BE2C (cell line): ENCODE results near the gene PTPRN2.
"Not testable (repeated sequence)": the region's sequence is repeated elsewhere in the genome, so short reads cannot be mapped to it uniquely, and the experiment has no call there.

Experiments
- DNase-seq: peaks from one replicate; pipeline ENCODE4 v3.0.0-alpha.2; 2020
- H3K27me3 ChIP-seq: fragments of 250-450 bp; sonication (Bioruptor Pico); 2 replicates; pipeline ENCODE4 v1.5.1; 2020; ENCODE audit warnings: mild to moderate bottlenecking
- H3K36me3 ChIP-seq: fragments of 250-450 bp; sonication (Bioruptor Pico); 2 replicates; pipeline ENCODE4 v1.5.1; 2020; ENCODE audit warnings: mild to moderate bottlenecking
- H3K4me1 ChIP-seq: fragments of 250-450 bp; sonication (Bioruptor Pico); 2 replicates; pipeline ENCODE4 v1.5.1; 2020
- H3K4me3 ChIP-seq: 2 replicates; pipeline ENCODE4 v1.5.1; 2011; ENCODE audit warnings: low read depth, low read length
- H3K9me3 ChIP-seq: fragments of 250-450 bp; sonication (Bioruptor Pico); 2 replicates; pipeline ENCODE4 v1.5.1; 2020
- TF ChIP-seq, protein P1 (sequence below): IDR thresholded peaks from 2 replicates; pipeline ENCODE4 v1.5.1; 2012; ENCODE audit warnings: mild to moderate bottlenecking, low read depth, low read length

The PTPRN2 gene

DNA sequence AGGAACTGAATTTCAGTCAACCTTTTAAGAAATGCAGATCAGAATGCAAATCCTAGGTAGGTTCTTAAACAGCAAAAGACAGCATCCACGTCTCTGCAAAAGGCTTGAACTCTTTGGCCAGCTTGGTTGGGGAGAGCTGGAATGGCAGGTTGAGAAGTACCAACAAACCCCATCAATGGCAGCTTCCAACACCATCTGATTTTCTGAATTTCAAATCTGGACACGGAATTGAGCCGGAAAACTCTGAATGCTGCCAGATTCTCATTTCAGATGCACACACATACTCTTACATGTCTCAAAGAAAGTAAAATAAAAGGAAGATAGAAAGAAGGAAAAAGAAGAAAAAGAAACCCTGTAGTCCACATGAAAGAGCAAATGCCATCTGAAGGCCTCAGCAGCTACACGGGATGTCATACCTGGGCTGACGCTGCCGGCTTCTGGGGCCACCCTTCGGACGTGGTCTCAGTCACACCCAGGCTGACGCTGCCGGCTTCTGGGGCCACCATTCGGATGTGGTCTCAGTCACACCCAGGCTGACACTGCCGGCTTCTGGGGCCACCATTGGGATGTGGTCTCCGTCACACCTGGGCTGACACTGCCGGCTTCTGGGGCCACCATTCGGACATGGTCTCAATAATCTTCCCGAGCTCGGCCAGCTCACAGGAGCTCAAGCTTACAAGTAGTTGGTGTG lies 165.3 kb downstream of the PTPRN2 start:
- H3K27me3 ChIP-seq, result no peaks in the 10 kb centered on the region
- TF ChIP-seq, protein P1, sequence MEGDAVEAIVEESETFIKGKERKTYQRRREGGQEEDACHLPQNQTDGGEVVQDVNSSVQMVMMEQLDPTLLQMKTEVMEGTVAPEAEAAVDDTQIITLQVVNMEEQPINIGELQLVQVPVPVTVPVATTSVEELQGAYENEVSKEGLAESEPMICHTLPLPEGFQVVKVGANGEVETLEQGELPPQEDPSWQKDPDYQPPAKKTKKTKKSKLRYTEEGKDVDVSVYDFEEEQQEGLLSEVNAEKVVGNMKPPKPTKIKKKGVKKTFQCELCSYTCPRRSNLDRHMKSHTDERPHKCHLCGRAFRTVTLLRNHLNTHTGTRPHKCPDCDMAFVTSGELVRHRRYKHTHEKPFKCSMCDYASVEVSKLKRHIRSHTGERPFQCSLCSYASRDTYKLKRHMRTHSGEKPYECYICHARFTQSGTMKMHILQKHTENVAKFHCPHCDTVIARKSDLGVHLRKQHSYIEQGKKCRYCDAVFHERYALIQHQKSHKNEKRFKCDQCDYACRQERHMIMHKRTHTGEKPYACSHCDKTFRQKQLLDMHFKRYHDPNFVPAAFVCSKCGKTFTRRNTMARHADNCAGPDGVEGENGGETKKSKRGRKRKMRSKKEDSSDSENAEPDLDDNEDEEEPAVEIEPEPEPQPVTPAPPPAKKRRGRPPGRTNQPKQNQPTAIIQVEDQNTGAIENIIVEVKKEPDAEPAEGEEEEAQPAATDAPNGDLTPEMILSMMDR, result no peak

DNA sequence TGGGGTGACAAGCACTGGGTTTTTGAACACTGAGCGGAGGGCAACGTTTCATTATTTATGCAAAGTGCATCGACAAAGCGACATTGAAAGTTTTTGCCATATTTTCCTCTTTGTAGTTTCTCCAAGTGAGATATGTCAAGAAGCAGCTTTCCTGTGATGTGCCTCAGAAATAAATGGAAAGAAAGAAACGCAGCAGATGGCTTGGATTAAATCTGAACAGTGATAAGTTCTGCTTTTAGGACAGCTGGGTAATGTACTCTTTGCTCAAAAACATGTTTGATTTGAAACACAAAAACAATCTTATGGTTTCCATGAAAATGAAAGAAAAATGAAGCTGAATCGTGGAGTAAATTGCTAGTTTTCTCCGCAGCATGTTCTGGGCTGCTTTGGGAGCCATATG lies 166.3 kb downstream of the PTPRN2 start:
- Histone ChIP-seq H3K4me3 (no peak overlapping the region), H3K27me3 (no peaks in the 10 kb centered on the region), H3K9me3 (no peaks in the 10 kb centered on the region), H3K4me1 (no peaks in the 10 kb centered on the region), H3K36me3 (no peaks in the 10 kb centered on the region)
- no peak for DNase-seq
- TF ChIP-seq, protein P1, result no peak

More for the DNA sequence above, 165.3 kb downstream of the PTPRN2 start:
- no peaks in the 10 kb centered on the region for H3K4me1 ChIP-seq
- no peaks in the 10 kb centered on the region for H3K9me3 ChIP-seq
- no peak overlapping the region for H3K4me3 ChIP-seq
- DNase-seq, result no peak
- no peaks in the 10 kb centered on the region for H3K36me3 ChIP-seq

DNA sequence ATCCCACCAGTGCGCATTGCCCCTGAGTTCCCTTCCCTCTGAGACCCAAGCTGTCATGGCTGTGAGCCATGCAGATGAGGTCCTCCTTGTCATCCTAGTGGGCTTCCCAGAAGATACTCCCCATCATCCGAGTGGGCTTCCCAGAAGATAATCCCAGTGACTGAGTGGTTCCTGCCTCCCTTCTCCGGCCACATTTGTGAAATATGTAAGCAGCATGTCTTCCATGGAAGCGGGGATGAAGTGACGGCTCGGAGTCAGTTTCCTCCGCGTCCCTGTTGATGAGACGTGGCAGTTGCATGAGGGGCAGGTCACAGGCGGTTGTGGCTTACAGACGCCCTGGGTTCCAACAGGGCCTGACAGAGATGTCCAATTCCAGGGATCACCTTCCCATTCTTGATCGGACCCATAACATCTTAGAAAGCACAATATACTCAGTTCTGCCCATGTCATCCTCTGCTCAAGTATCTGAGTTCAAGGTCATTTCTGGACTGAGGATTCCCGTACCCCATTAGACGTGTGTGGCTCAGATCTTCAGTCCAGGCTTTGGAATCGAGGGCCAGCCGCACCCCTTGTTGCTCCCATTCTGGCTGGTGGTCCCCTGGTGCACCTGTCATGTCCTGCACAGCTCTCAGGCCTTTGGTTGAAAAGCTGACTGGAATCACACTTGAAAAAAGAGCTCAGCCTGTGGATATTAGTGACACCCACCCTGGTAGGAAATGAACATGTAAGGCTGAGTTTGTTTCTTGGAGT lies 166.9 kb downstream of the PTPRN2 start:
- Histone ChIP-seq H3K27me3 (no peaks in the 10 kb centered on the region), H3K4me3 (no peak overlapping the region), H3K9me3 (no peaks in the 10 kb centered on the region), H3K4me1 (no peaks in the 10 kb centered on the region), H3K36me3 (no peaks in the 10 kb centered on the region)
- TF ChIP-seq, protein P1, result no peak
- DNase-seq, result no peak

DNA sequence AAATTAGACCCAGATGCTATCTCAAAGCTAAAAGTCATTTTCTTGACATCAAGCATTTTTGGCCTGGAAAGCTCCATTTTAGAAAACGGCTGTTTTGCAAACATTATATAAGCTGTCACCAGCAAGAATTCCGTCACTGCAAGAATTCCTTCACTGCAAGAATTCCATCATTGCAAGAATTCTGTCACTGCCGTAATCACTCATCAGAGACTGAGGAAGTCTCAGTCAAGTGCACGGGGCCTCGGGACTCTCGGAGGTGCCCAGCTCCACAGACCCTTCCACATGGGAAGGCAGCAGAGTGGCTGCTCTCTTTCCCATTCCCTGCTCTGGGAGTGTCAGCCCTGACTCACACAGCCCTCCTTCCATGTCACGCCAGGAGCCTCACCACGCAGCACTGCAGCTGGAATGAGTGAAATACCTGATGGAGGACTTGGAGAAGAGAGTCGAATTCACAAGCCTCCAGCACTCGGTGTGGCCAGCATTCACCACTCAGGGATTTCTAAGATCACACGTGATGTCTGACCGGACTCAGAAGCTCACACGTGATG lies 168.3 kb downstream of the PTPRN2 start:
- TF ChIP-seq, protein P1, result no peak
- no peak for DNase-seq
- H3K27me3 ChIP-seq, result no peaks in the 10 kb centered on the region
- H3K4me1 ChIP-seq, result no peaks in the 10 kb centered on the region
- H3K9me3 ChIP-seq, result no peaks in the 10 kb centered on the region
- H3K36me3 ChIP-seq, result no peaks in the 10 kb centered on the region
- no peak overlapping the region for H3K4me3 ChIP-seq

DNA sequence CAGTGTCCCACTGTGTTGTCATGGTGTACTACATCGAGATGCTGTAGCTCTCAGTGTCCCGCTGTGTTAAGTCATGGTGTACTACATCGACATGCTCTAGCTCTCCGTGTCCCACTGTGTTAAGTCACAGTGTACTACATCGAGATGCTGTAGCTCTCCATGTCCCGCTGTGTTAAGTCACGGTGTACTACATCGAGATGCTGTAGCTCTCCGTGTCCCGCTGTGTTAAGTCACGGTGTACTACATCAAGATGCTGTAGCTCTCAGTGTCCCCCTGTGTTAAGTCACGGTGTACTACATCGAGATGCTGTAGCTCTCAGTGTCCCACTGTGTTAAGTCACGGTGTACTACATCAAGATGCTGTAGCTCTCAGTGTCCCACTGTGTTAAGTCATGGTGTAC lies 169.2 kb downstream of the PTPRN2 start:
- not testable (repeated sequence) for H3K27me3 ChIP-seq, H3K9me3 ChIP-seq, DNase-seq, H3K36me3 ChIP-seq, H3K4me1 ChIP-seq, H3K4me3 ChIP-seq

DNA sequence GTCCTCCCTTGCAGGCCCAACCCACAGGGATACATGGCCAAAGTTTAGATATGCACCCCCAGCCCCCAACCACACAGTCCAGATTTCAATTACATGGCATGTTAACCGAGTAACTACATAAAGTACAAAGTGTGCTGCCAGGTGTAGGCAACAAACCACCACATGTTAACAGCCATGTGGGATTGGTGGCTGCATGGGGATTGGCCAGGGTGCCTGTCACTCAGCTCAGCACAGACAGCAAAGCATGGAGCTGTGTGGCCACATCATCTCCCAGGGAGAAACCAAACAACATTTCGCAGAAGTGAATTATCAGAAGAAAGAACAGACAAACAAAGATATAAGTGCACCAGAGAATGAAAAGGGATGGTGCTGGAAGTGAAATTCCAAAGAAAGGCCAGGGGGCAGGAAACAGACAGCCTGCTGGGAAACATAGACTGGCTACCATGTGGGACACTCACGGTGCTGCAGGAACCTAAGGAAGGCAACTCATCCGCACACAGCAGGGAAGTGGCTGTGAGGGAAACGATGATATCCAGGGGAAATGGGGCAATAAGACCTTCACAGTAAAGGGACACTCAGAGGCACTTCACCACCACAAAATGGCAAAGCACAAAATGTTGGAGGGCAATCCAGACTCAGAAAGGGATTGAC lies 171.2 kb downstream of the PTPRN2 start:
- no peaks in the 10 kb centered on the region for H3K36me3 ChIP-seq
- H3K4me3 ChIP-seq, result no peak overlapping the region
- DNase-seq, result no peak
- no peaks in the 10 kb centered on the region for H3K9me3 ChIP-seq
- TF ChIP-seq, protein P1, result no peak
- H3K27me3 ChIP-seq, result no peaks in the 10 kb centered on the region
- no peaks in the 10 kb centered on the region for H3K4me1 ChIP-seq
